Fibroblast of lung (primary cell): ENCODE results near the gene BHLHA9.

ENCODE experiments used
- CTCF ChIP-seq, 2 donors: IDR thresholded peaks in 1 of 2; conservative IDR thresholded peaks in 1 of 2; 1 replicate in 1 of 2; 2 replicates in 1 of 2; pipeline ENCODE4 v1.5.1; 2011 to 2012; ENCODE audit warnings: low read length in 2 of 2, control low read depth in 1 of 2, inconsistent platforms in 1 of 2, low read depth in 1 of 2, mild to moderate bottlenecking in 1 of 2
- EZH2 ChIP-seq: IDR thresholded peaks from 2 replicates; pipeline ENCODE4 v1.5.1; 2012; ENCODE audit warnings: low read length, control low read depth, mild to moderate bottlenecking; ENCODE audit errors: missing control alignments

- TF ChIP-seq CTCF (conservative IDR thresholded peaks at IDR 0.05 in 1 of 2, IDR thresholded peaks at IDR 0.05 in 1 of 2; ENCODE audit: low read depth in 1 of 2, low read length in 2 of 2): no peak
- no peak for TF ChIP-seq EZH2
These were observed 28.4 kb downstream of the BHLHA9 start for GRCh38 chr17:1298606-1299005.
